Cerebellar nuclear complex (tissue), 1 donor: ENCODE measurements around the gene JARID2.
A peak's percentile ranks its signal among the peaks of the same experiment; 100 is the strongest.

ENCODE experiments used
- DNase-seq, 2 experiments: peaks; one replicate each; lab custom pipeline; 2025; lab: John Stamatoyannopoulos, UW

Gene JARID2

GRCh38 chr6:15507221-15507620 lies 261.4 kb downstream of the JARID2 start:
- no peak for DNase-seq

GRCh38 chr6:15507746-15508145 lies 261.9 kb downstream of the JARID2 start:
- DNase-seq: no peak

- no peak for DNase-seq
These were observed 262.6 kb downstream of the JARID2 start for GRCh38 chr6:15508441-15508871.

- DNase-seq: no peak
These were observed 263.1 kb downstream of the JARID2 start for GRCh38 chr6:15508931-15509330.

GRCh38 chr6:15509335-15509933 lies 263.6 kb downstream of the JARID2 start:
- no peak for DNase-seq

GRCh38 chr6:15510121-15510520 lies 264.3 kb downstream of the JARID2 start:
- DNase-seq: no peak

GRCh38 chr6:15510536-15511247 lies 264.8 kb downstream of the JARID2 start:
- no peak for DNase-seq

GRCh38 chr6:15511248-15512125 lies 265.6 kb downstream of the JARID2 start:
- no peak for DNase-seq

- peak in 1 of 2 experiments; percentile 39 for DNase-seq
These were observed 266.3 kb downstream of the JARID2 start for GRCh38 chr6:15512126-15512525.

- no peak for DNase-seq
These were observed 266.9 kb downstream of the JARID2 start for GRCh38 chr6:15512721-15513120.

GRCh38 chr6:15513131-15513771 lies 267.4 kb downstream of the JARID2 start:
- DNase-seq: no peak

GRCh38 chr6:15513801-15514711 lies 268.2 kb downstream of the JARID2 start:
- DNase-seq: no peak

- no peak for DNase-seq
These were observed 269.4 kb downstream of the JARID2 start for GRCh38 chr6:15515226-15515625.

- peak; percentile 16 to 29 for DNase-seq
These were observed 269.9 kb downstream of the JARID2 start for GRCh38 chr6:15515660-15516375.

- DNase-seq: no peak
These were observed 270.5 kb downstream of the JARID2 start for GRCh38 chr6:15516378-15516777.

GRCh38 chr6:15516923-15517560 lies 271.2 kb downstream of the JARID2 start:
- no peak for DNase-seq

GRCh38 chr6:15517600-15517999 lies 271.7 kb downstream of the JARID2 start:
- DNase-seq: no peak

- no peak for DNase-seq
These were observed 272.2 kb downstream of the JARID2 start for GRCh38 chr6:15518057-15518456.

GRCh38 chr6:15518878-15519277 lies 273.0 kb downstream of the JARID2 start:
- no peak for DNase-seq

- DNase-seq: no peak
These were observed 273.8 kb downstream of the JARID2 start for GRCh38 chr6:15519681-15520080.
